Inflammatory macrophage treated with lipopolysaccharide for 4 hours (primary cell): ENCODE results near the gene BOC.

Source experiments
- DNase-seq: peaks from one replicate; pipeline ENCODE4 v3.0.0-alpha.2; 2020

Gene BOC

DNA sequence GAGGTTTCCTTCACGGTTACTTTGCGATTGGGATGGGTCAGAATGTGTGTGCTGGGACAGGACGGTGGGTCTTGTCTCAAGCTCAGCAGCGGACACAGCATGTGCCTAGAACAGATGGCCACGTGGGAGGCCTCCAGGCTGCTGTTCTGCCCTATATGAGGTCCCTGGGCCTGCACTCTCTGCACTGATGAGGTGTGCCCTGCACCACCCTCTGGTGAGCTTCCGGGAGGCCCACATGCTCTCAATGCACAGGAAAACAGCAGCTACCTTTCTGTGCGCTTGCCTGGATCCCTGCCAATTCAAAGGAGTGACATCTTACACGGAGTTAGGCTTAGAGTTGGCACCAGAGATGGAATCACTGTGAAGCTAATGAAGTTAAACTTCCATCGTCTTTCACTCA lies 59.8 kb downstream of the BOC start:
- DNase-seq: no peak

DNA sequence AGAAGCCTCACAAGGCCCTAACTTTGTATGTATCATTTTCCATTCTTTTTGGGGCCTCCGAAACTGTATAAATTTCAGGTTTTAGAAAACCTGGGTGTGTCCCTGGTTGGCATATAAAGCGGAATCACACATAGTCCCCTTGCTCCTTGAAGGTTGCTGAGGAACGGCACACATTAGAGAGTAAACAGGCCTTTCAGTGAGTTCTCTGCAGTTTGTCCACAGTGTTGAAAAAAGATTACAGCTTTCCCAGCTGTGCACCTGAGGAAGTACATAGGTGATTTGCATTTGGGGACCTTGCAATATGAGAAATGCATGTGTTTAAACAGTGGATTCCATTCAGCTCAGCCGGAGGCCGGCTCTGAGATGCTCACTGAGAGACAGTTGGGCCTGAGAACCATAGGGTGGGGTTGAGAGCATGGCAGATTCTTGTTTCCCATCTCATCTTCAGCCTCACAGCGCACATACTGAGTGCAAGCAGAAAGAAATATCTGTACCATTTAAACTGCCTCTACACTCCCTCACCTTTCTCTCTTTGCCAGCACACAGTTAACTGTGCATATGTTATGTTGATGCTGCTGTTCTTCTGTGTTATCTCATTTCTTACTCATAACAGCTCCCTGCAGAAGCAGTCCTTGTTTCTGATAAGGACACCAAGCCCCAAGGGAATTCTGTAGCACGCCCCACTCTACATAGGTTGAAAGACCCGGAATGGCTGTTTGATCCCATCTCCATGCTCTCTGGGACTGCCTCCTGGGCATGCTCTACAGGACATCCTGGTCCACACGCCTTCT lies 60.4 kb downstream of the BOC start:
- no peak for DNase-seq

DNA sequence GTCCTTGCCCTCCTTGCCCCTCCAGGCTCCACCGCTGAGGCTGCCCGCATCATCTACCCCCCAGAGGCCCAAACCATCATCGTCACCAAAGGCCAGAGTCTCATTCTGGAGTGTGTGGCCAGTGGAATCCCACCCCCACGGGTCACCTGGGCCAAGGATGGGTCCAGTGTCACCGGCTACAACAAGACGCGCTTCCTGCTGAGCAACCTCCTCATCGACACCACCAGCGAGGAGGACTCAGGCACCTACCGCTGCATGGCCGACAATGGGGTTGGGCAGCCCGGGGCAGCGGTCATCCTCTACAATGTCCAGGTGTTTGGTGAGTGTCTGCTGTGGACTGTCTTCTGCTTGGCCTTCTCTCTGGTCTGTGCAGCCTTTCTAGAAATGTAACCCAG lies 61.0 kb downstream of the BOC start:
- DNase-seq: no peak

DNA sequence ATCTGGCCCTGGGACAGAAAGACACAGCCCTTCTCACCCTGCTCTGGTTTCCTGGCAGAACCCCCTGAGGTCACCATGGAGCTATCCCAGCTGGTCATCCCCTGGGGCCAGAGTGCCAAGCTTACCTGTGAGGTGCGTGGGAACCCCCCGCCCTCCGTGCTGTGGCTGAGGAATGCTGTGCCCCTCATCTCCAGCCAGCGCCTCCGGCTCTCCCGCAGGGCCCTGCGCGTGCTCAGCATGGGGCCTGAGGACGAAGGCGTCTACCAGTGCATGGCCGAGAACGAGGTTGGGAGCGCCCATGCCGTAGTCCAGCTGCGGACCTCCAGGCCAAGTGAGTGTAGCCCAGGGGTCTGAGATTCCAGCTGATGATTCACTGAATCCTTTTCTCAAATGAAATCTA lies 61.7 kb downstream of the BOC start:
- no peak for DNase-seq

DNA sequence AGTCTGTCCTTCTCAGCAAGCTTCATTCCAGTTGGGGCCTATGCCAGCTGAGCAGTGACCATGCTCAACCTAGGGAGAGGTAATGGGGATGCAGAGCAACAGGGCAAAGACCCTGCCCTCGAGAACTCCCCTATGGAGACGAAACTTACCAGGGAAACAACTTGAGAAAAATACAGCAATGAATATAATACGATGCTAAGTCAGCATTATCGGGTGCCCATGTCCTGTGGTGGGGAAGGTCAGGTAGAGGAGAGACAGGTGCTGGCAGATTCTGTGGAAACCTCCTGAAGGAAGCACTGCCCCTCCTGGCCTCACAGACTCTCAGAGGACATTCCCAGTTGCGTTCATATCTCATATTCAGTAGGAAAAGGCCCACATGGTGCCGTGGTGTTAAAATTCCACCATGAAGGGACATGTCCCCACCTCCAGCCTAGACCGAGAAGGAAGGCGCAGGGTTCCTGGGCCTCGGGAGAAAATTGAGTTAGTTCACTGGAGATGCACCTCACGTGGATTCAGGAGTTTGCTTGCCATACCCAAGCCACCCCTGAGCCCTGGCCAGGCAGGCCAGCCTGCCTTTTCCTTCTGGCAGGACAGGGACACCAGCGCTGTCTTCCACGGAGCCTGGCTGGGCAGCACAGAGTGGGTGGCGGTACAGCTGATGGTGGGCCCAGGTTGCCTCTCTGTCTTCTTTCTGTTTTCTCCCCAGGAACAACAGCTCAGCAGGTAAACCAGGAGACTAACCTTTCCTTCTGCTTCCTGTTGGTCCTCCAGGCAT lies 62.4 kb downstream of the BOC start:
- DNase-seq: no peak

DNA sequence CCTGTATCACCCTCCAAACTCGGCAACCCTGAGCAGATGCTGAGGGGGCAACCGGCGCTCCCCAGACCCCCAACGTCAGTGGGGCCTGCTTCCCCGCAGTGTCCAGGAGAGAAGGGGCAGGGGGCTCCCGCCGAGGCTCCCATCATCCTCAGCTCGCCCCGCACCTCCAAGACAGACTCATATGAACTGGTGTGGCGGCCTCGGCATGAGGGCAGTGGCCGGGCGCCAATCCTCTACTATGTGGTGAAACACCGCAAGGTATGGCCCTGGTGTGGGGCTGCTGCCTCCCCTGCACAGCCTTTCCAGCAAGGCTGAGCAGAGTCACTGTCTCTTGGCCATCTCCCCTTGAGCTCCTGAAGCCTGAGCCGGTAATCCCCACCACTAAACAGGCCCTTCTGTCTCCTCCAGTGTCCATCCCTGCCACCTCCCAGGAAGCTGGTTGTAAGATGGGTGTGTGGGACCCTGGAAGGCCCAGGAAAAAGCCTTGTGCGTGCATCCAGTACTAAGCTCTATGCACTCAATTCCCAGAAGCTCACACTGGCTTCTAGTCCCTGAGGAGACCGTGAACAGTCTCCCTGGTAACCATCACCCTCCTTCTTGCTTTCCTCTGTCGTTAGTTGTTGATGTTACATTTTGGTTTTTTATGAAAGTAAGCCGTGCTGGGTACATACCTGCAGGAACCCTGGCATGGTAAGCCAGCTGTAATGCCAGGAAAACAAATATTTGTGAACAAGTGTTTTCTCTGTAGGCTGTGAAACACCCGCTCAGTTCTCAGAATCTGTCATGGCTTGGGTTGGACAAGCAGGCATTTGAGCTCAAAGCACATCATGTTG lies 63.3 kb downstream of the BOC start:
- DNase-seq: no peak

DNA sequence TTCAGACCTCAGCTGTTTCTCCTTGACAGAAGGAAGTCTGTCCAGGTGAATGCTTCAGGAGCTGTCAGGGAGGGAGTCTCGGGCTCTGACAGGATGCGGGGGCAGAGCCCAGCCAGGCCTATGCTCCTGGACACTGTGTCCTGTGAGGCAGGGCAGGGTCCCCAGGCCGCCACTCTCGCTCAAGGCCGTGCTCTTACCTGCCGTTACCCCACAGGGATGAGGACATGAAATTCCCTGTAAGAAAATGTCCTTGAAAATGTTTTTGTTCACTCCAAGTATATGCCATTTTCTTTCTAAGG lies 63.9 kb downstream of the BOC start:
- DNase-seq: no peak

DNA sequence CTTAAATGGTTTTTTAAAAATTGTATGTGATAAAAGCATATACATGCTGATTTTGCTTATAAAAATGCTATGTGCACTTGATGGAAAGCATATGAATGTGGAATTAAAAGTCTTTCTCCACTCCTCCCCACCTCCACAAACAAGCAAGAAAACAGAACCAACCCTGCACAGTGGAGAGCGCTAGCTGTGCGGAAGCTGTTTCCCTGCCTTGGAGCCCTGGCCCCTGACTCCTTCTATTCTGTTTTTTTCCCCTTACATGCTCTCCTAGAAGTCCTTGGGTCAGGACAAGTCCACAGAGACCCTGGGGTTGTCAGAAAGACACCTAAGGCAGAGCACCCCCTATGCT lies 64.2 kb downstream of the BOC start:
- peak; percentile 45 for DNase-seq

DNA sequence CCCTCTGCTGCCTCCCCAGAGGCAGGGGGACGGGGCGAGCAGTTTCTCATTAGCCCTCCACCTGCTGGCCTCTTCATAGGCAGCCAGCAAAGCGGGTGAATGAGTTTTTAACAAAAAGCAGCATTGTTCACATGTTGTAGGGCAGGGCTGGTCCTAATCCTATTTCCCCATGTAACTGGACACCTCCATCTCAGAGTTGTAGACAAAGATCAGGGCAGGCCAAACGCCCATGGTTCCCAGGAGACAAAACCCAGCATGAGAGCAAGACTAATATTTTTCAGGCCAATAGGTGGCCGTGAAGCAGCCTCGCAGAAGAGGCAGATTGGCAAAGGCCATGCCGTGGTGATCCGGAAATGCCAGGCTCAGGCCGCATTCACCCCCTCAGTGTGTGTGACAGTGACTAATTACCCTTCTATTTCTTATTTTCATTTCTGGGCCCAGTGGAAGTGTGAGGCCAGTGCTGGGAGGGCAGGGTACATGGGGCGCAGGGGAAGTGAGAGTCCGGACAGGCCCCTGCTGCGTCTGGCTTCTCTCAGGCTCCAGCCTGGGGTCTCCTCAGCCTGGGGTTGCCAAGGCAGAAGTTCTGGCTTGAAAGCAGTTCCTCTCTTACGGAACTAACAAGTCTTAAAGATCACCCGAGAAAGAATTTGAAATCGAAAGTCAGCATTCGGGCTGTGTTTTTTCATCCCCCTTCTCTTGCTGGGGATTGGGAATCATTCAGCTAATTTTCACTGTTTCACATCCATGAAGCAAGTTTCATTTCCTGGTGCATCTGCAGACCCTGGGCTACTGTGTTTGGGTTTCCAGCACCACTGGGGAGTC lies 64.8 kb downstream of the BOC start:
- peak; percentile 92 for DNase-seq

DNA sequence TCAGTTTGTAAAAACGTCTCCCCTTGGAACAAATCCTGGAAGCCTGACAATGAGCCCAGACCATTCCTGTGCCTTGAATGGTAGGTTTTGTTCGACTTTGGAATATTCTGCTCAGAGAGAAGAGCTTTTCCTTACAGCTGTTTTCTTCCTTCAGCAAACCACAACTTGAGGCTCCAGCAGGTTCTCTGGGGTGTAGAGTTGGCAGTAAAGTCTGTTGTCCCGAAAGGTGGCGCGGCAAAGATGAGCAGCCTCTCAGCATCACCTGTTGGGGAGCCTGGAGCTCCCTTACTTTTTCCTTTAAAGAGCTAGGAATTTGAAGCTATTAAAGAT lies 65.4 kb downstream of the BOC start:
- DNase-seq: no peak

DNA sequence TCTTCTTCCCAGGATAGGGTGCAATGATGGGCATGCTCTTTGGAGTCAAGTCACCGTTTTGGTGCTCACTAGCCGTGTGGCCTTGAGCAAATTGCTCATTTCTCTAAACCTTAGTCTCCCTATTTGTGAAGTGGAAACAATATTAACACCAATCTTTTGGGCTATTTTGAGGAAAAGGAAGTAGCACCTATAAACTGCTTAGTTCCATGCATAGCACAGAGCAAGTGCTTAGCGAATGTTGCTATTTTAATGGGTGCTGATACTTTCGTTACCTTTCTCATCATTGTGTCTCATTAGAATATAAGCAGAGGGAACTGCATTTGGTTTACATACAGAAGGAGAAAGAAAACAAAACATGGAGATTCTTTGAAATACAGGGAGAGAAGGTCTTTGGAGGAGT lies 66.1 kb downstream of the BOC start:
- DNase-seq: peak; percentile 16

DNA sequence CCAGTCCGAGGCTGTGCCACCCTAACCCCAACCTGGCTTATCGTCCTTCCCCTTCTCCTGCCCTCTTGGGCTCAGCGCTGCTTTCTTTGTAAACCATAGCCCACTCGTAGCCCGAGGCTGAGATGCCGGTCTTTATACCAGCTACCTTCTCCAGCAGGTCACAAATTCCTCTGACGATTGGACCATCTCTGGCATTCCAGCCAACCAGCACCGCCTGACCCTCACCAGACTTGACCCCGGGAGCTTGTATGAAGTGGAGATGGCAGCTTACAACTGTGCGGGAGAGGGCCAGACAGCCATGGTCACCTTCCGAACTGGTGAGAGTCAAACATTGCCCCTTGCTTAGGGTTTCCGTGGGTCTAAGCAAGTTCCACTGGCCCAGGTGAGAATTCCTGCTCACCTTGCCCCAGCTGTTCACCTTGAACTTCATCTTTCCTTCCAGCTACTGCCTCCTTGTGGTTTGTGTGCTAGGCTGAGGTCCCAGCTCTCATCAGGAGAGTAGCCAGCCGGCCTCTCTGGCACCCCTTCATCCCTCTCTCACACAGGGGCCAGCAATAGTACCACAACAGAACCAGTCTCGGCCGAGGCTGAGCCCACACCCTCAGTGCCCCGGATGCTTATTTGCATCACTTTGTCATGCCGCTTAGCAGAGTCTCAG lies 66.7 kb downstream of the BOC start:
- DNase-seq: no peak

DNA sequence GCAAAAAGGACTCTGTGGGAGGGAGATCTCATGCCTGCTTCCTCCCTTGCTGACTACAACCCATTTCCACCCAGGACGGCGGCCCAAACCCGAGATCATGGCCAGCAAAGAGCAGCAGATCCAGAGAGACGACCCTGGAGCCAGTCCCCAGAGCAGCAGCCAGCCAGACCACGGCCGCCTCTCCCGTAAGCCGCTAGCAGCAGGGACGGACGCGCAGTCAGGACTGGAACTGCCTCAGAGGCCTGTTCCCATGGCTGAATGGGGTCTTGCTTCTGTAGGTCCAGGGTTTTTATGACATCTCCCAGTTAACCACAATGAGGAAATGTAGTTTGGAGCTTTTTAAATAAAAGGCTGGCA lies 67.2 kb downstream of the BOC start:
- DNase-seq: no peak

DNA sequence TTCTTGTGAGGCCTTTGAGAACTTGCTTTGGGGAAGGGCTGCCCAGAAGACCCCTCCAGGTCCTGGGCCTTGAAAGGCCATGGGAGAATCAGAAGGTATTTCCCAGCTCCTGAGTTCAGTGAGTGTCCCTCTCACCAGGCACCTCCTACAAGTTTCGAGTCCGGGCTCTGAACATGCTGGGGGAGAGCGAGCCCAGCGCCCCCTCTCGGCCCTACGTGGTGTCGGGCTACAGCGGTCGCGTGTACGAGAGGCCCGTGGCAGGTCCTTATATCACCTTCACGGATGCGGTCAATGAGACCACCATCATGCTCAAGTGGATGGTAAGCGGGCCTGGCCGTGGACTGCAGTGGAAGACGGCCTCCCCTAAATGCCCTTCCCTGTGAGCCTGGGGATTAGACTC lies 68.3 kb downstream of the BOC start:
- no peak for DNase-seq

DNA sequence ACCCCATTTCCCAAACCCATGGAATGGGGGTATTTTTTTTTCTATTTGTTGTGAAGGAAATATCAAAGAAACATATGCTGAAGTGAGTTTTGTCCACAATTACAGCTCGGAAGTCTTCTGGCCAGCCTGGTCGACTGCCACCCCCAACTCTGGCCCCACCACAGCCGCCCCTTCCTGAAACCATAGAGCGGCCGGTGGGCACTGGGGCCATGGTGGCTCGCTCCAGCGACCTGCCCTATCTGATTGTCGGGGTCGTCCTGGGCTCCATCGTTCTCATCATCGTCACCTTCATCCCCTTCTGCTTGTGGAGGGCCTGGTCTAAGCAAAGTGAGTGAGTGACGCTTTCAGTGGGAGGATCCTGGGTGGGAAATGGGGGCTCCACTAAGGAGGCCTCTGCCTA lies 71.9 kb downstream of the BOC start:
- DNase-seq: no peak

DNA sequence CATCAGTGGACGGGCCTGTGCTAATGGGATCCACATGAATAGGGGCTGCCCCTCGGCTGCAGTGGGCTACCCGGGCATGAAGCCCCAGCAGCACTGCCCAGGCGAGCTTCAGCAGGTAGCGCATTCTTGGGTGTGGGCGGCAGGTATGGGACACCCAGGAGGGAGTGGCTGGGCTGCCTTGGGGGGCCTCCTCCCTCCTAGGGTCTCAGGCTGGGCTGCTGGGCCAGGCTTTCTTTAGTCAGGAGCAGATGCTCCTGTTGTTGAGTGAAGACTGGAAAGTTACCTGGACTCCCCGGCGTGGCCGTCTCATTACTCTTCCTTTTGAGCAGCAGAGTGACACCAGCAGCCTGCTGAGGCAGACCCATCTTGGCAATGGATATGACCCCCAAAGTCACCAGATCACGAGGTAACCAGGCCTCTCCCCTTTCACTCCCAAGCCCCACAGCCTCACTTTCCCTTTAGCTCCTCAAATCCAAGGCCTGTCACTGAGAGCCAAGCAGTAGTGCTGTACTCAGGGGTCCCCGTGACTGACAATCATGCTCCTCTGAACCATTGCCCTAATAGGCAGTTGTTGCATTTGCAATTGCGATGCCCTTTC lies 73.2 kb downstream of the BOC start:
- DNase-seq: no peak

DNA sequence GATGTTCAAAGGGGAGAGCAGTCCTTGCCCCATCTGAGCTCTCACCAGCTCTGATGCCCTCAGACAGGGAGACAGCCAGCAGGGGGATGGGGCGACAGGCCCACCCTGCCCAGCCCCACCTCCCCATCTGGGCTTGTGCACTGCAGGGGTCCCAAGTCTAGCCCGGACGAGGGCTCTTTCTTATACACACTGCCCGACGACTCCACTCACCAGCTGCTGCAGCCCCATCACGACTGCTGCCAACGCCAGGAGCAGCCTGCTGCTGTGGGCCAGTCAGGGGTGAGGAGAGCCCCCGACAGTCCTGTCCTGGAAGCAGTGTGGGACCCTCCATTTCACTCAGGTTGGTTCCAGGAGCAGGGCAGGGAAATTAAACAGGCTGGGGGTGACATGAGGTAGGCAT lies 73.9 kb downstream of the BOC start:
- no peak for DNase-seq

DNA sequence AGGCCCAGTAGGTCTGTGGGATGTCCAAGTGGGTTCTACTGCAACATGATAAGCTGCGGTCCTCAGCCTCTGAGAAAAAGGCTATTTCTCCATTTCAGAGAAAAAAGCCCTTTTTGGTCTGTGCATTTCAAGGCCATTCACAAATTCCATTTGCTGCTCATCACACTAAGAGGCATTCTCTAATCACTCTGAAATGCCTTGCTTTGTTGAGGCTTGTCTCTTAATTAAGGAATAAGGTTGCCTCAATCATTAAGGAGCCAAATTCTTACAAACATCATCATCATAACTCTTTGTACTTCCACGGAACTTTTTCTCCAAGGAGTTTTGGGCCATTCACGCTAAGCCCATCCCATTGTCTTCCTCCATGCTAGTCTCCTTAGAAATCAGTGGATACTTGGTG lies 74.4 kb downstream of the BOC start:
- no peak for DNase-seq

DNA sequence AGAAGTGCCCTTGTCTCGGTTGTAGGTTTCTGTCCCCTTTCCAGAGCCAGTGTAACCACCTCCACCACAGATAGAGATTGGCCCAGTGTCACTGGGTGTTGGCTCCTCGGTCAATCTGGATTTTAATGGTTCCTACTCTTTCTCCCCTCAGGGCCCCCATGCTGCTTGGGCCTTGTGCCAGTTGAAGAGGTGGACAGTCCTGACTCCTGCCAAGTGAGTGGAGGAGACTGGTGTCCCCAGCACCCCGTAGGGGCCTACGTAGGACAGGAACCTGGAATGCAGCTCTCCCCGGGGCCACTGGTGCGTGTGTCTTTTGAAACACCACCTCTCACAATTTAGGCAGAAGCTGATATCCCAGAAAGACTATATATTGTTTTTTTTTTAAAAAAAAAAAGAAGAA lies 75.2 kb downstream of the BOC start:
- no peak for DNase-seq

DNA sequence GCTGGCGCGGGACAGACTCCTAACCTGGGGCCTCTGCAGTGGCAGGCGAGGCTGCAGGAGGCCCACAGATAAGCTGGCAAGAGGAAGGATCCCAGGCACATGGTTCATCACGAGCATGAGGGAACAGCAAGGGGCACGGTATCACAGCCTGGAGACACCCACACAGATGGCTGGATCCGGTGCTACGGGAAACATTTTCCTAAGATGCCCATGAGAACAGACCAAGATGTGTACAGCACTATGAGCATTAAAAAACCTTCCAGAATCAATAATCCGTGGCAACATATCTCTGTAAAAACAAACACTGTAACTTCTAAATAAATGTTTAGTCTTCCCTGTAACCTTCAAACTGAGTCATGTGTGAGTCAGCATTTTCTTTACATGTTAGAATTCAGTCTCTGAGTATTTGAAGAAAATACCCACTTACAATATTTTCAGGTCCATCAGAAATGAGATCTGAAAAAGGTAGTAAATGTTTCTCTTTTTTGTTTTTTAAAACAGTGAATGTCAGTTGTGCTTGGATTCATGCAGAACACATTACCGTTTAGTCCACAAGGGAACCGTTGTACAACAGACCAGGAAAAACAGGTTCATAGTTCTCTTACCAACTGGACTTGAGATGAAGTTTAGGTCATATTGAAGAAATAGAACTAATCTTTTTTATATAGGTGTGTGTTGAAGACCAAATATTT lies 75.9 kb downstream of the BOC start:
- DNase-seq: peak; percentile 29

DNA sequence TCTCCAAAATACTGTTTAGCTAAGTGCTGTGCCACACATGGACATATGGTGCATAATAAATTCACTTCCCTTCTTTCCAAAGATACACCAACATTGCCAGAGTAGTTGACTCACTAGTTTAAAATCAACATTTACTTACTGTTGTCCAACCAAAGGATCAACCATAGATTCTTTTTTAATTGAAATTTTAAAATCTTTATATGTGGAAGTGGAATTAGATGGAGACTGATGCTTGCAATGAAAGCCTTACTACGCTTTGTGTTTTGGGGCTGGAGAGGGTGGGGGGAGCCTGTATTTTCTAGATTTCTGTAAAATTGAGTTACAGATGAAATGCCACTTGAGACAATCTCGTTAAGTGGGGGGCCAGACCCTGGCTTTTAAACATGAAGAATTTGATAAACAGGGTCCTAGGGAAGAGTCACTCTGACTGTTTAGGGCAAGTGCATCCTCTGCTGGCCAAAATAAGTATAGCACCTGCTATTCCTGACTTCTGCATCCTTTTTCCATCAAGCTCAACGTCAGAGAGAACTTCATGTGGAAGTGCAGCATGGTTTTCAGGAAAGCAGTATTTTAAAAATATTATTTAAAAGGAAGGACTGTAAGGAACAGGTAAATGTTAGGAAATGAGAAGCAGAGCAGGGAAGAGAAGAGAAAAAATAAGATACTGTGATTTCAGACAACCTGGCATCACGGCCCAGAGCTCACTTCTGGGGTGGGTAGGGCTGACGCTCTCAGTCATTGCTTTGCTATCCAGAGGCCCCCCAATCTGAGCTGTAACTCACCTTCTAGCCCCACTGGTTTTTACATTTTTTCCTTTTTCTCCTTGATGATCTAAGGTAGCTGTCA lies 76.7 kb downstream of the BOC start:
- peak; percentile 56 for DNase-seq
